Activated CD4-positive, alpha-beta memory T cell treated with anti-CD3 and anti-CD28 coated beads for 36 hours (primary cell): ENCODE results near the gene RNF181. TPM values are rescaled to one million over a fixed set of nuclear protein-coding genes. Genes with fewer than 3 reads are reported as not detected.

Experiments used
- CTCF ChIA-PET: fragments of 350-600 bp; sonication (Branson Sonifier 250); formaldehyde crosslinking; loops from one replicate; lab custom pipeline; 2021; ENCODE audit warnings: antibody characterized with exemption, inconsistent platforms; lab: Charles Lee
- POLR2A ChIA-PET: fragments of 350-600 bp; sonication (Branson Sonifier 250); formaldehyde crosslinking; loops from one replicate; lab custom pipeline; 2021; ENCODE audit warnings: antibody characterized with exemption; lab: Charles Lee
- DNase-seq: peaks from one replicate; pipeline ENCODE4 v3.0.0-alpha.2; 2020
- H3K27ac Mint-ChIP-seq: one replicate; pipeline ENCODE4 v1.8.0; 2021; ENCODE audit warnings: mixed read lengths
- H3K27me3 Mint-ChIP-seq: one replicate; pipeline ENCODE4 v1.8.0; 2021; ENCODE audit warnings: mixed read lengths
- H3K36me3 Mint-ChIP-seq: one replicate; pipeline ENCODE4 v1.8.0; 2021; ENCODE audit warnings: mixed read lengths
- H3K4me1 Mint-ChIP-seq: one replicate; pipeline ENCODE4 v1.8.0; 2021; ENCODE audit warnings: low read depth, mixed read lengths
- H3K4me3 Mint-ChIP-seq: one replicate; pipeline ENCODE4 v1.8.0; 2021; ENCODE audit warnings: mild to moderate bottlenecking, mixed read lengths
- H3K9me3 Mint-ChIP-seq: one replicate; pipeline ENCODE4 v1.8.0; 2021; ENCODE audit warnings: mixed read lengths
- intact Hi-C: fragments of 100-400 bp; cut with micrococcal nuclease; formaldehyde crosslinking; loops from one replicate; pipeline ENCODE4 v1.15.1; 2023
- total RNA-seq, 2 experiments: library from RNA; stranded (reverse); gene quantifications; one replicate each; pipeline ENCODE4 v1.2.3, GENCODE V29; 2021

RNF181 gene
- total RNA-seq, 2 experiments from 2014 or later = 120 to 124 TPM

DNA sequence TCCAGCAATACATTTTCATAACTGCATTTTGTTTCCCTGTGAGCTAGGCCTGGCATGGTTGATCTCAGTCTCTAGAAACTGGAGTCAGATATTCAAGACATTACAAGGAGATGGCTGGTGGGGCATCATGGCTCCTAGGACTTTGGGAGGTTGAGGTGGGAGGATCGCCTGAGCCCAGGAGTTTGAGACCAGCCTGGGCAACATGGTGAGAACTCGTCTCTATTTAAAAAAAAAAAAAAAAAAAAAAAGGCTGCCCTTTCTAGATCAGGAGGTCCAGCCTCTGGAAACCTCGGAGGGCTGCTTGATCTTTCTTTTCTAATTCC lies 18.5 kb upstream of the RNF181 start:
- Mint-ChIP-seq H3K4me1 (peaks cover 26% of the 10 kb centered on the region), H3K27me3 (no peaks in the 10 kb centered on the region), H3K4me3 (peak overlapping the region; percentile 95), H3K36me3 (peaks cover 14% of the 10 kb centered on the region), H3K9me3 (no peaks in the 10 kb centered on the region), H3K27ac (peak overlapping the region; percentile 87)
- DNase-seq = no peak
- CTCF ChIA-PET = interaction anchor here (1.1 to 1.9 kb wide), 3 partner anchors 18 to 61 kb away, joined by 3 to 10 read pairs (median 6); partner anchors contain the start of gene RNF181
- POLR2A ChIA-PET = interaction anchor here (0.5 to 3.1 kb wide), 8 partner anchors 10 to 249 kb away, joined by 3 to 20 read pairs (median 4); partner anchors contain the start of genes MAT2A, RNF181, SH2D6 and TGOLN2
- intact Hi-C loops = loop anchor here (1.0 kb wide), 1 partner anchor 16 kb away; the partner anchor contains the start of gene GGCX

DNA sequence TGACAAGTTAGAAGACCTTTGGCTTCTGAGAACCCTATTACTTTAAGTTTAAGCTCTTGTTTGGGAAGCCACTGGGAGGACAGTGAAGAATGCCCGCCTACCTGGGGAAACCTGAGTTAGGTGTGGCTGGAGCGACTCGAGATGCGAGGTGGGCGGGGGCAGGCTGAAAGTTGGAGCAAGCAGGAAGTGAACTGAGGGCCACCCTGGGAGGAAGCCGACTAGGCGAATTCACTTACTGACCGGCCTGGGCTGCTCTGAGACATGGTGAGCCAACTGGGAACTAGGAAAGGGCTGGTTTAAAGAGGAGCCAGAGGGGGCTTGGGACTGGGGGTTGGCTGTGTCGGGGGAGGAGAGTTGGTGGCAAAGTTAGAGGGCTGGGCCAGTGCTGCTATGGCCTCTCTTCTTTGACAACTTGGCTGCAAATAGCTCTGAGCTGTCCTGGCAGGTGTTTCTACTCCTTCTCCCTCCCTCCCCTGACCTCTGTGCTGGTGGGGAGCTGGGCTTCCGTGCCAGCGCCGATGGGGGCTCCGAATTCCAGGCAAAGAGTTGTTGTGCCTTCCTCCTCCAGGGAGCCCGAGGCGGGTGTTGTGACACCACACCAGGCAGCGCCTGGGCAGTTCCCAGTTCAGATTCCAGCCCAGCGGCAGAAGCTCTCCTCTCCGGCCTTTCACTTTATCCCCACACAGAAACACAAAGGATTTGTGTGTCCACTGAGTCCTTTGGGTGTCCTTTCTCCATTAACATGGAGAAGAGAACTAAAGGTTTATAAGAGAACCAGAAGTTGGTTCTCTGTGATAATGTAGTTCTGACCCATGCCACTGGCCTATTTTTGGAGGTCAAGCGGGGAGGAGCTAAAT lies 17.9 kb upstream of the RNF181 start, which contains the start of gene VAMP8:
Gene VAMP8 (plus strand): TSS at position 201 of the 857 bp plus-strand sequence. CDS start 61 bp downstream, at position 262.
- H3K36me3 Mint-ChIP-seq = peaks cover 15% of the 10 kb centered on the region
- H3K27me3 Mint-ChIP-seq = no peaks in the 10 kb centered on the region
- peak; percentile 83 for DNase-seq
- no peaks in the 10 kb centered on the region for H3K9me3 Mint-ChIP-seq
- POLR2A ChIA-PET = interaction anchor here (0.5 to 3.1 kb wide), 11 partner anchors 10 to 250 kb away, joined by 3 to 20 read pairs (median 5); partner anchors contain the start of genes GGCX, MAT2A, RNF181 and SH2D6
- intact Hi-C loops = loop anchor here (1.0 to 2.0 kb wide), 2 partner anchors 16 to 17 kb away; partner anchors contain the start of genes GGCX and RNF181
- peaks cover 28% of the 10 kb centered on the region for H3K4me1 Mint-ChIP-seq
- H3K27ac Mint-ChIP-seq = peak within 1 kb of the TSS; percentile 87
- H3K4me3 Mint-ChIP-seq = peak within 1 kb of the TSS; percentile 95
- CTCF ChIA-PET = interaction anchor here (0.8 to 2.2 kb wide), 6 partner anchors 17 to 157 kb away, joined by 3 to 10 read pairs (median 5); partner anchors contain the start of gene RNF181

DNA sequence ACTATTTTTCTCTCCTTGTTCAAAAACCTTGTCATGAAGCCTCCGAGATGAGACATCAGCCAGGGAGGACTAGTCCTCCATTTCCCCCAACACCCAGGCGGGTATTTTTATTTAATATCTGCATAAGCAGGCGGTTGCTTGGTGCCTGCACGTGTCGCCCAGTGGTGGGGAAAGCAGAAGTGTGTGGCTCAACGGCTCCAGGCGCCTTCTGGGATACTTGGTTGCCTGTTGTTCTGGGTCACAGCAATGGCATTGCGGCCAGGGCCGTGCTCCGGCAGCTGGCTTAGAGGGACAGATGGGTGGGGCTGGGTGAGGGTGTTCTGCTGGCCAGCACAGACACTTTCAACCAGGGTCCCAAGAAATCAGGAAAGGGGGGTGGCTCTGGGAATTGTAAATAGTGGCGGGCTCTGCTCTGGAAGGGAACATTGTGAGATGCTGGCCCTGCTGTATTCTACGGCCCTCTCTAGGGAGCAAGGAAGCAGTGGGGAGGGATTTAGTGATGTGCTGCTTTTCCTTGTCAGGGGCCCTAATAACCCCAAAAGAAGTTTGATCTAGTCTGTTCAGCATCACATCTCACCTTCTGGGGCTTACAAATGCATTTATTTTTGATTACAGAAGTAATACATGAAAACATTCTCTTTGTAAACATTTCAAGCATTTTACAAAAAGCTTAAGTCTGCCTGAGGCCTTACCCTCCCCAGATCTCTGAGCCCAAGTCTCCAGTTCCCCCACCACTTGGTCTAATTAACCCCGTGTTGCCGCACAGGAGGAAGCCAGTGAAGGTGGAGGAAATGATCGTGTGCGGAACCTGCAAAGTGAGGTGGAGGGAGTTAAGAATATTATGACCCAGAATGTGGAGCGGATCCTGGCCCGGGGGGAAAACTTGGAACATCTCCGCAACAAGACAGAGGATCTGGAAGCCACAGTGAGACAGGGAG lies 17.0 kb upstream of the RNF181 start:
- peak; percentile 44 for DNase-seq
- intact Hi-C loops = loop anchor here (2.0 kb wide), 1 partner anchor 16 kb away; the partner anchor contains the start of gene RNF181
- ChIA-PET CTCF (interaction anchor here (0.8 to 2.2 kb wide), 8 partner anchors 16 to 158 kb away, joined by 3 to 10 read pairs (median 4); partner anchors contain the start of genes RNF181 and TMEM150A), POLR2A (interaction anchor here (0.6 to 3.1 kb wide), 10 partner anchors 9 to 251 kb away, joined by 3 to 20 read pairs (median 5); partner anchors contain the start of genes GGCX, MAT2A, RNF181 and SH2D6)
- Mint-ChIP-seq H3K27ac (peak overlapping the region; percentile 87), H3K4me1 (peaks cover 35% of the 10 kb centered on the region), H3K27me3 (no peaks in the 10 kb centered on the region), H3K9me3 (no peaks in the 10 kb centered on the region), H3K36me3 (peaks cover 16% of the 10 kb centered on the region), H3K4me3 (peak overlapping the region; percentile 95)

DNA sequence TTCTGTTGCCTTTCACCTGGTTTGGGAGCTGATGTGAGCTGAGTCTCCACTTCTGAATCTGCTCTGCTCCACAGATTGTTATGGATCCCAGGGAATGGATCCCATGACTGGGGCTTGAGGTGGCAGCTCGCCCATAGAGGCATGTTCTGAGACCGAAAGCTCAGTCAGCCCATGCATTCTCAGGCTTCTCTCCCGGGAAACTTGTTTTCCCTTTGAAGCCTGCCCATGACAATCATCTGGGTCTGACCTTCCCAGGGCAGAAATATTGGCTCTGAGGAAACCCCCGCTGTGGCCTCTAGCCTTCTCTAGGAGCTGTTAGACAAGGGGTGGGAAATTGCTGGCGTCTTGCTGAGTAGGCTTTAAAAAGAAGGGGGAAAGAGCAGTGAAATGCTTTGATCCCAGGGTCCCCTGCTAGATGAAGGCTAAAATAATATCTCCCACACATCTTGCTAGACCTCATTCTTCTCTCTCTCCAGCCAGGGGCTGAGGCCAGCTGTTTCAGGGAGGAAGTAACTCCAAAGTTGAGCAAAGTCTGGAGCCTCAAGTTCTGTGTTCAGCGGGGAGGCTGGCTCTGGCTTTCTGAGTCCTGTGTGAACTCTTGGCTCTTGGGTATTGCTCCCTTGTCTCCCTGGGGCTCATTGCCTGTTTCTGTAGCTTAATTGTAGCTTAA lies 16.1 kb upstream of the RNF181 start:
- CTCF ChIA-PET = interaction anchor here (0.9 to 2.2 kb wide), 3 partner anchors 23 to 159 kb away, joined by 3 to 7 read pairs (median 3); partner anchors contain the start of gene TMEM150A
- Mint-ChIP-seq H3K9me3 (no peaks in the 10 kb centered on the region), H3K27ac (peak overlapping the region; percentile 87), H3K4me3 (peak overlapping the region; percentile 95), H3K27me3 (no peaks in the 10 kb centered on the region), H3K36me3 (peaks cover 17% of the 10 kb centered on the region), H3K4me1 (peaks cover 39% of the 10 kb centered on the region)
- DNase-seq = no peak
- intact Hi-C loops = loop anchor here (2.0 kb wide), 1 partner anchor 15 kb away; the partner anchor contains the start of gene RNF181
- POLR2A ChIA-PET = interaction anchor here (0.5 to 3.1 kb wide), 6 partner anchors 16 to 161 kb away, joined by 3 to 20 read pairs (median 4); partner anchors contain the start of genes GGCX, RNF181 and SH2D6

DNA sequence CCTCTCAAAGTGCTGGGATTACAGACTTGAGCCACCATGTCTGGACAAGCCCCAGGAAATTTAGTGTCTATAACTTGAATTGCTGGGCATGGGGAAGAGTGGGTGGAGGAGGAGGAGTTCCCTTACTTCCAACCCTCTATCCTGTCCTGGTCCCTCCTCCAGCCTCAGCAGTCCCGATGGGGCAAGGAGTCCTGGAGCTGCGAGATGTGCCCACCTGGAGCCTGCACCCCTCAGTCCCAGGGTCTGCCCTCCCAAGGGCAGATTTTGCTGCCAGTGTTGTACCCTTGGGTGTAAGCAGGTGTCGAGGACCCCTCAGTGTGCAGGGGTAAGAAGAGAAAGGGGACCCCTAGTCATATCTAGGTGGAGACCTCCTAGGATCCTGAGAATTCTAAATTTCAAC lies 15.3 kb upstream of the RNF181 start:
- no peaks in the 10 kb centered on the region for H3K27me3 Mint-ChIP-seq
- no peak for DNase-seq
- ChIA-PET CTCF (no interaction called here), POLR2A (interaction anchor here (0.5 to 1.5 kb wide), 2 partner anchors 36 to 41 kb away, joined by 3 read pairs; no protein-coding TSS in a partner anchor)
- peaks cover 43% of the 10 kb centered on the region for H3K4me1 Mint-ChIP-seq
- no peak overlapping the region for H3K27ac Mint-ChIP-seq
- no peak overlapping the region for H3K4me3 Mint-ChIP-seq
- H3K36me3 Mint-ChIP-seq = peaks cover 17% of the 10 kb centered on the region
- intact Hi-C loops = no loop called here
- no peaks in the 10 kb centered on the region for H3K9me3 Mint-ChIP-seq

DNA sequence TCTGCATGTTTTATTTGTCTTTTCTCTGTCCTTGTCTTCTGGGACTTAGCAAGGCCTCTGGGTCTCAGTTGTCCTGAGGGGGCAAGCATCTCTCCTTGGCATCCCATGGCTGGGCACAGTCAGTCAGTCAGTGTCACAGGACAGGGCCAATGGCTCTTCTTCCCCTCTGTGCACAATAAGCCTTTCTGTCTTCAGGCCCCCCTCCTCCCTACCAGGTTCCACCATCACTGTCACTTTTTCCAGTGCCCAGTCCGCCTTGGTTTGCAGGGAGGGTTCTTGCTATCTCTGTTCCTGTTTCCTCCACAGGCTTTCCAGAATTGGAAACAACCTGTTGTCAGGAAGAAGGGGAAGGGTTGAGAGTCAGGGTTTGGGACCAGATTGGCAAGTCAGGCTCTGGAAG lies 13.1 kb upstream of the RNF181 start:
- DNase-seq = no peak
- Mint-ChIP-seq H3K9me3 (no peaks in the 10 kb centered on the region), H3K27me3 (no peaks in the 10 kb centered on the region), H3K4me1 (peaks cover 50% of the 10 kb centered on the region), H3K4me3 (no peak overlapping the region), H3K36me3 (peaks cover 17% of the 10 kb centered on the region), H3K27ac (peak overlapping the region; percentile 2)
- intact Hi-C loops = no loop called here
- CTCF ChIA-PET = no interaction called here
- POLR2A ChIA-PET = interaction anchor here (1.0 kb wide), 1 partner anchor 11 kb away, joined by 3 read pairs; no protein-coding TSS in a partner anchor

DNA sequence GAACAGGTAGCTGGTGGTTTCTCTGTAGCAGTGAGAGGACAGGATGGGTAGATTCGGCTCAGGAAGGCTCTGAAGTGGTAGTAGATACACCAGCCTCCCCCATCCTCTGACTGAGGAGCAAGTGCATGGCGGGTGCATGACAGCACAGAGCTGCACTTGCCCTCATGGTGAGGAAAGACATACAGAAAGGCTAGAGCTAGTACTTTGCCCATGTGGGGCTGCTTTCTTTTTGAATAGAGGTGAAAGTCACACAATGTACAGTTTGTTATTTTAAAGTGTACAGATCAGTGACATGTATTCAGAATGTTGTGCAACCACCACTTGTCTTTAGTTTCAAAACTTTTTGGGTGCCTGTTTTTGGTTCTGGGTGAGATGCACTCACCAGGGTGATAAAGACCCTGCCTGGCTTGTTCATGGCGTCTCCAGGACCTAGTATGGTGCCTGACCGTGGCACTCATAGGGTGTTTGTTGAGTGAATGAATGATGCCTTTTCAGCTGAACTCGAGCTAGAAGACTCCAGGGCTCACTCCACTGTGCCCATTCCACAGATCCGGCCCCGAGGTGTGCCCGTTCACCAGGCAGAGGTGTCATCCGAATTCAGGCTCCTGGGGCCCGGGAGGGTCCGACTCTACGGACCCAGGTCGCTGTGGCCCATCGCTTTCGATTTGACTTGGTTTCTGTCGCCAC lies 11.7 kb upstream of the RNF181 start:
- DNase-seq = peak; percentile 64
- Mint-ChIP-seq H3K9me3 (no peaks in the 10 kb centered on the region), H3K4me1 (peaks cover 48% of the 10 kb centered on the region), H3K36me3 (peaks cover 17% of the 10 kb centered on the region), H3K27ac (peak overlapping the region; percentile 83), H3K4me3 (peak overlapping the region; percentile 82), H3K27me3 (no peaks in the 10 kb centered on the region)
- intact Hi-C loops = loop anchor here (2.0 kb wide), 2 partner anchors 17 to 29 kb away; partner anchors contain the start of gene C2orf68
- POLR2A ChIA-PET = interaction anchor here (0.9 to 3.4 kb wide), 4 partner anchors 12 to 229 kb away, joined by 3 to 19 read pairs (median 4); partner anchors contain the start of genes C2orf68, ELMOD3, MAT2A and RETSAT
- CTCF ChIA-PET = interaction anchor here (1.0 to 2.6 kb wide), 3 partner anchors 12 to 37 kb away, joined by 3 to 10 read pairs (median 3); partner anchors contain the start of genes GGCX and RNF181

DNA sequence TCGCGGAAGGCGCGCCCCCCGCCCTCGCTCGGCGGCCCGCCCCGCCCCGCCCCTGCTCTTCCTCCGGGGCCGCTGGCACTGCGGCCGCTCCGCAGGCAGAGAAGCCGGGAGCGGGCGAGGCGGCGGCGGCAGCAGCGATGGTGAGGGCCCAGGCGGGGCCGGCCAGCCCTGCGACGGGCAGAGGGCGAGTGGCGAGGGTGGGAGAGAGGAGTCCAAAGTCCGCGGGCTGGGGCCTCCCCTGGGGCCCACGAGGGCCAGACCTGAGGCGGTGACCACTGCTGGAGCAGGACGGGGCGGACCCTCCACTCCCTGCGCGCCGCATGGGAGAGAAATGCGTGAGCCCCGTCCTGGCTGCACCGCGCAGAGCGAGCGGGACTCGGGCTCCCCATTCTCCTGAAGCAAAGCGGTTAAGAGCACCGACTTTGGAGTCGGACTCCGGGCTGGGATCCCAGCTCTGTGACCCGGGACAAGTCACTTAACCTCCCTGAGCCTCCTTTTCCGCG lies 11.1 kb upstream of the RNF181 start, which contains the start of gene VAMP5:
Gene VAMP5 (plus strand): TSS at position 78 of the 503 bp plus-strand sequence. CDS start 60 bp downstream, at position 138.
- DNase-seq = peak; percentile 25
- Mint-ChIP-seq H3K4me3 (peak within 1 kb of the TSS; percentile 82), H3K9me3 (no peaks in the 10 kb centered on the region), H3K27ac (peak within 1 kb of the TSS; percentile 91), H3K36me3 (peaks cover 15% of the 10 kb centered on the region), H3K4me1 (peaks cover 42% of the 10 kb centered on the region), H3K27me3 (no peaks in the 10 kb centered on the region)
- ChIA-PET POLR2A (interaction anchor here (1.5 to 3.4 kb wide), 2 partner anchors 11 to 46 kb away, joined by 4 to 19 read pairs; partner anchors contain the start of genes MAT2A and RNF181), CTCF (interaction anchor here (0.6 to 2.6 kb wide), 4 partner anchors 11 to 59 kb away, joined by 3 to 10 read pairs (median 3); partner anchors contain the start of genes GGCX and RNF181)
- intact Hi-C loops = loop anchor here (2.0 kb wide), 2 partner anchors 16 to 28 kb away; partner anchors contain the start of gene C2orf68
